Endothelial cell of umbilical vein (primary cell): ENCODE results near the gene SUMO2. TPM values are rescaled to one million over a fixed set of nuclear protein-coding genes. Genes with fewer than 3 reads are reported as not detected.

Experiments
- BruUV-seq: library from RNA; stranded (reverse); fragments of 400-500 nt; replicated peaks from 2 replicates; lab custom pipeline; 2021; lab: Mats Ljungman, UMichigan
- CTCF ChIA-PET: fragments of 300-600, 350-600 bp; sonication (Branson Sonifier 250); formaldehyde crosslinking; loops from one replicate; lab custom pipeline; 2021; ENCODE audit warnings: antibody characterized with exemption, inconsistent platforms; lab: Charles Lee
- POLR2A ChIA-PET: fragments of 300-600, 350-600 bp; sonication (Branson Sonifier 250); formaldehyde crosslinking; loops from one replicate; lab custom pipeline; 2021; ENCODE audit warnings: antibody characterized with exemption, inconsistent platforms; lab: Charles Lee
- DNase-seq: peaks from one replicate; pipeline ENCODE4 v3.0.0-alpha.2; 2011; ENCODE audit warnings: low read depth, low spot score
- FAIRE-seq: peaks from 2 replicates; lab custom pipeline; 2011; peaks lifted over from hg19 to GRCh38; lab: Jason Lieb, UNC
- H2AFZ ChIP-seq: 2 replicates; pipeline ENCODE4 v1.6.0; 2012; ENCODE audit warnings: low read depth, low read length, control low read depth, inconsistent platforms
- H3K27ac ChIP-seq: 2 replicates; pipeline ENCODE4 v1.5.1; 2011; ENCODE audit warnings: low read depth, mild to moderate bottlenecking, control low read depth, low read length, moderate library complexity; ENCODE audit not compliant: insufficient read depth
- H3K27me3 ChIP-seq, 2 experiments: 2 replicates each; pipeline versions ENCODE4 v1.6.0 to v1.6.1; 2011; ENCODE audit warnings: low read length in 2 of 2, mixed read lengths in 1 of 2; ENCODE audit not compliant: control insufficient read depth in 2 of 2, insufficient read depth in 2 of 2
- H3K36me3 ChIP-seq, 2 experiments: 2 replicates in 1 of 2; 3 replicates in 1 of 2; pipeline ENCODE4 v1.5.1; 2011; ENCODE audit warnings: low read length in 2 of 2, mild to moderate bottlenecking in 1 of 2, moderate library complexity in 1 of 2; ENCODE audit not compliant: control insufficient read depth in 2 of 2, insufficient read depth in 2 of 2; ENCODE audit errors: extremely low read depth in 1 of 2
- H3K4me1 ChIP-seq: 3 replicates; pipeline ENCODE4 v1.5.1; 2011; ENCODE audit warnings: mild to moderate bottlenecking, low read length; ENCODE audit not compliant: control insufficient read depth, insufficient read depth; ENCODE audit errors: extremely low read depth
- H3K4me2 ChIP-seq: 2 replicates; pipeline ENCODE4 v1.6.1; 2011; ENCODE audit warnings: low read length, control low read depth, mixed read lengths; ENCODE audit not compliant: insufficient read depth
- H3K4me3 ChIP-seq, 3 experiments: fragments of 200-600 bp in 1 of 3; sonication (generic), shearing (Covaris generic) in 1 of 3; replicated peaks in 1 of 3; 2 replicates each; pipeline ENCODE4 v1.5.1; 2011 to 2016; ENCODE audit warnings: control low read depth in 3 of 3, low read length in 3 of 3, mild to moderate bottlenecking in 2 of 3, inconsistent platforms in 1 of 3, low read depth in 1 of 3, moderate library complexity in 1 of 3; ENCODE audit not compliant: insufficient read depth in 1 of 3
- H3K79me2 ChIP-seq: 2 replicates; pipeline ENCODE4 v1.6.0; 2012; ENCODE audit warnings: low read length, inconsistent platforms; ENCODE audit not compliant: control insufficient read depth, insufficient read depth
- H3K9ac ChIP-seq: replicated peaks from 2 replicates; pipeline ENCODE3; 2011; ENCODE audit warnings: low read length, control low read depth; ENCODE audit not compliant: insufficient read depth; ENCODE audit errors: extremely low read depth
- H3K9me1 ChIP-seq: replicated peaks from 3 replicates; pipeline ENCODE4 v1.6.0; 2011; ENCODE audit warnings: mild to moderate bottlenecking, low read length; ENCODE audit not compliant: control insufficient read depth, insufficient read depth; ENCODE audit errors: extremely low read depth
- H3K9me3 ChIP-seq: replicated peaks from 2 replicates; pipeline ENCODE4 v1.5.1; 2012; ENCODE audit warnings: low read length, inconsistent platforms; ENCODE audit not compliant: control insufficient read depth, insufficient read depth
- H4K20me1 ChIP-seq: replicated peaks from 2 replicates; pipeline ENCODE3; 2011; ENCODE audit warnings: mild to moderate bottlenecking, low read length; ENCODE audit not compliant: control insufficient read depth, insufficient read depth; ENCODE audit errors: extremely low read depth
- CTCF ChIP-seq, 2 donors: IDR thresholded peaks; 1 replicate in 1 of 2; 2 replicates in 1 of 2; pipeline ENCODE4 v1.5.1; 2011; ENCODE audit warnings: low read length in 2 of 2, mild to moderate bottlenecking in 2 of 2, moderate library complexity in 2 of 2, control low read depth in 1 of 2, inconsistent platforms in 1 of 2, low read depth in 1 of 2; ENCODE audit not compliant: insufficient read depth in 1 of 2; ENCODE audit errors: extremely low read depth in 1 of 2
- EZH2 ChIP-seq: IDR thresholded peaks from 2 replicates; pipeline ENCODE4 v1.6.1; 2012; ENCODE audit warnings: borderline replicate concordance, low read depth, mild to moderate bottlenecking, moderate library complexity, low read length, inconsistent platforms; ENCODE audit not compliant: severe bottlenecking
- FOS ChIP-seq: IDR thresholded peaks from 2 replicates; pipeline ENCODE4 v1.6.1; 2011; ENCODE audit warnings: mild to moderate bottlenecking, low read length, moderate library complexity, borderline replicate concordance; ENCODE audit not compliant: insufficient read depth
- GATA2 ChIP-seq: IDR thresholded peaks from 2 replicates; pipeline ENCODE4 v1.7.0; 2011; ENCODE audit warnings: low read depth, mild to moderate bottlenecking, moderate library complexity, mixed read lengths, low read length; ENCODE audit not compliant: insufficient read length, insufficient read depth
- JUN ChIP-seq: IDR thresholded peaks from 2 replicates; pipeline ENCODE4 v1.6.1; 2011; ENCODE audit warnings: borderline replicate concordance, low read depth; ENCODE audit not compliant: insufficient read length, insufficient read depth
- MAX ChIP-seq: IDR thresholded peaks from 2 replicates; pipeline ENCODE4 v1.6.1; 2011; ENCODE audit not compliant: insufficient read depth, insufficient read length
- MYC ChIP-seq: IDR thresholded peaks from one replicate; pipeline ENCODE4 v1.6.1; 2011; ENCODE audit warnings: mild to moderate bottlenecking, low read depth, low read length
- POLR2A ChIP-seq: IDR thresholded peaks from 2 replicates; pipeline ENCODE4 v1.6.1; 2012; ENCODE audit warnings: low read depth, mild to moderate bottlenecking, control low read depth, low read length
- POLR2AphosphoS5 ChIP-seq: IDR thresholded peaks from 2 replicates; pipeline ENCODE4 v1.6.1; 2012; ENCODE audit warnings: low read depth, mild to moderate bottlenecking, control low read depth, low read length, moderate library complexity; ENCODE audit not compliant: insufficient read depth
- dilution Hi-C: fragments of 300-500 bp; cut with MboI; formaldehyde crosslinking; loops from one replicate; pipeline ENCODE4 v1.15.0; 2019; ENCODE audit warnings: low sequenced_read_pairs; ENCODE audit not compliant: extremely low pct_ligation_motif_present
- intact Hi-C: fragments of 100-400 bp; cut with micrococcal nuclease; formaldehyde crosslinking; loops from one replicate; pipeline ENCODE4 v1.10.0; 2022
- polyA plus RNA-seq, 4 experiments: library from polyadenylated mRNA; depleted of rRNA in 3 of 4; stranded (reverse) in 3 of 4; unstranded in 1 of 4; fragments of >200 nt; gene quantifications; 2 replicates each; pipeline versions ENCODE4 v1.2.1 to v1.2.3, GENCODE V29; 2011 to 2012; ENCODE audit warnings: missing spikeins in 1 of 4
- total RNA-seq: library from RNA; stranded (reverse); gene quantifications from 2 replicates; pipeline ENCODE4 v1.2.3, GENCODE V29; 2021

The SUMO2 gene
- total and polyA plus RNA-seq, 2 donors (not counting 3 experiments of a cell fraction or from before 2014, with no cell fraction given), result 75.6 to 437 TPM

- no peak for DNase-seq
- ChIA-PET CTCF (no interaction called here), POLR2A (no interaction called here)
- Histone ChIP-seq H3K9me3 (no peaks in the 10 kb centered on the region), H2AFZ (no peak overlapping the region), H4K20me1 (no peaks in the 10 kb centered on the region), H3K9ac (no peak overlapping the region), H3K4me1 (peaks cover 18% of the 10 kb centered on the region), H3K27me3 (no peaks in the 10 kb centered on the region), H3K36me3 (peaks cover 3 to 10% of the 10 kb centered on the region in 2 experiments), H3K79me2 (peaks cover 2% of the 10 kb centered on the region), H3K27ac (no peak overlapping the region), H3K4me2 (no peak overlapping the region), H3K9me1 (no peaks in the 10 kb centered on the region), H3K4me3 (no peak overlapping the region)
- no TSS peak for BruUV-seq
- no peak for TF ChIP-seq EZH2
- TF ChIP-seq CTCF (IDR thresholded peaks at IDR 0.05; ENCODE audit: extremely low read depth in 1 of 2, insufficient read depth in 1 of 2, low read depth in 1 of 2, low read length in 2 of 2), result no peak
- TF ChIP-seq FOS, result no peak
- dilution Hi-C loops (no loop called here), intact Hi-C loops (no loop called here)
- FAIRE-seq, result no peak
Measured at GRCh38 chr17:75163074-75163473, 19.7 kb downstream of the SUMO2 start.

- Histone ChIP-seq H3K27ac (peak overlapping the region; percentile 87), H3K9me3 (no peaks in the 10 kb centered on the region), H2AFZ (no peak overlapping the region), H3K79me2 (no peaks in the 10 kb centered on the region), H3K4me3 (no peak overlapping the region), H3K9ac (no peak overlapping the region), H3K36me3 (peaks cover 0 to 3% of the 10 kb centered on the region in 2 experiments), H3K9me1 (no peaks in the 10 kb centered on the region), H3K27me3 (no peaks in the 10 kb centered on the region), H3K4me1 (peaks cover 18% of the 10 kb centered on the region), H4K20me1 (no peaks in the 10 kb centered on the region), H3K4me2 (no peak overlapping the region)
- POLR2A ChIA-PET, result interaction anchor here (0.5 kb wide), 1 partner anchor 318 kb away, joined by 7 read pairs; no protein-coding TSS in a partner anchor
- no TSS peak for BruUV-seq
- no peak for DNase-seq
- CTCF ChIA-PET, result interaction anchor here (0.9 to 2.3 kb wide), 5 partner anchors 11 to 46 kb away, joined by 3 to 15 read pairs (median 3); no protein-coding TSS in a partner anchor
- dilution Hi-C loops (no loop called here), intact Hi-C loops (no loop called here)
- FAIRE-seq, result no peak
- TF ChIP-seq GATA2 (no peak), FOS (no peak), EZH2 (no peak), MYC (no peak), POLR2AphosphoS5 (no peak), POLR2A (no peak), CTCF (IDR thresholded peaks at IDR 0.05; ENCODE audit: extremely low read depth in 1 of 2, insufficient read depth in 1 of 2, low read depth in 1 of 2, low read length in 2 of 2) (no peak), JUN (no peak), MAX (no peak)
Measured at GRCh38 chr17:75160211-75160610, 22.5 kb downstream of the SUMO2 start.
